Measurements from ENCODE around the gene KIF26A. TPM values are rescaled to one million over a fixed set of nuclear protein-coding genes. Genes with fewer than 3 reads are reported as not detected.

The KIF26A gene
- total and polyA plus RNA-seq, 2 of the 13 experiments (the other 11 are each of a cell fraction or from before 2014, with no cell fraction given), result not detected

GRCh38 chr14:104147346-104148125 is 9.1 kb downstream of the KIF26A start:
- ChIA-PET POLR2A (no interaction called here), CTCF (ENCODE audit: low intra/inter-chr PET ratio, low total read pairs) (no interaction called here)
- H3K27ac ChIP-seq (ENCODE audit: extremely low read length, insufficient read depth, low read length), result no peak overlapping the region
- WGBS (ENCODE audit: low lambda C conversion rate), result 43% methylated on average over 4 of the region's 28 CpGs
- DNase-seq (ENCODE audit: low spot score), result no peak
- H2AFZ ChIP-seq (ENCODE audit: low read length), result no peak overlapping the region
- in situ Hi-C loops (cut with HindIII; ENCODE audit: extremely low pct_ligation_motif_present, low pct_unique_long_range_greater_than_20kb), result no loop called here
- FAIRE-seq, result no peak
- H3K4me3 ChIP-seq (replicated peaks in 1 of 3; ENCODE audit: insufficient read depth in 1 of 3, low read depth in 2 of 3, low read length in 3 of 3), result no peak overlapping the region
- TF ChIP-seq TFE3 (CRISPR knock-in tag; IDR thresholded peaks at IDR 0.05) (no peak), ZNF713 (CRISPR knock-in tag; IDR thresholded peaks at IDR 0.05) (no peak), THAP7 (CRISPR knock-in tag; IDR thresholded peaks at IDR 0.05) (no peak), ZNF543 (CRISPR knock-in tag; IDR thresholded peaks at IDR 0.05) (no peak), ZNF772 (CRISPR knock-in tag; IDR thresholded peaks at IDR 0.05) (no peak), ZFYVE20 (CRISPR knock-in tag; IDR thresholded peaks at IDR 0.05; ENCODE audit: borderline replicate concordance, low read depth) (no peak), KLF13 (CRISPR knock-in tag; IDR thresholded peaks at IDR 0.05) (no peak), SNAPC5 (CRISPR knock-in tag; IDR thresholded peaks at IDR 0.05; ENCODE audit: borderline replicate concordance) (no peak), ZNF367 (CRISPR knock-in tag; IDR thresholded peaks at IDR 0.05; ENCODE audit: borderline replicate concordance) (no peak), ZFP62 (CRISPR knock-in tag; IDR thresholded peaks at IDR 0.05) (no peak), ZNF546 (CRISPR knock-in tag; conservative IDR thresholded peaks at IDR 0.05) (no peak), IKZF4 (CRISPR knock-in tag; IDR thresholded peaks at IDR 0.05; ENCODE audit: borderline replicate concordance, low read depth, not compliant biosample characterization) (no peak), MZF1 (CRISPR knock-in tag; IDR thresholded peaks at IDR 0.05; ENCODE audit: borderline replicate concordance) (no peak), ZNF776 (CRISPR knock-in tag; IDR thresholded peaks at IDR 0.05) (no peak), HMG20B (CRISPR knock-in tag; conservative IDR thresholded peaks at IDR 0.05) (no peak), PRMT3 (CRISPR knock-in tag; IDR thresholded peaks at IDR 0.05; ENCODE audit: borderline replicate concordance, low read depth) (no peak)
- no peak for ATAC-seq
- no peaks in the 10 kb centered on the region for H3K79me2 ChIP-seq (ENCODE audit: insufficient read depth, low read length)
- no peaks in the 10 kb centered on the region for H3K4me1 ChIP-seq (ENCODE audit: insufficient read depth, low read length)
- no peak overlapping the region for H3K4me2 ChIP-seq (ENCODE audit: low read depth, low read length)
- H4K20me1 ChIP-seq (ENCODE audit: insufficient read depth, low read length), result 0 out of 2 replicates have a peak, but pooled peaks cover 2% of the 10 kb centered on the region
- H3K9me3 ChIP-seq (ENCODE audit: low read length), result no peaks in the 10 kb centered on the region
- H3K27me3 ChIP-seq (ENCODE audit: control insufficient read depth in 1 of 2, insufficient read depth in 2 of 2, low read length in 2 of 2), result peaks cover 13 to 74% of the 10 kb centered on the region in 2 experiments; a peak in 4 of 5 replicates
- no peak overlapping the region for H3K9ac ChIP-seq (ENCODE audit: insufficient read depth, low read depth, low read length)
- BruUV-seq (replicated peaks), result no TSS peak
- intact Hi-C loops (cut with micrococcal nuclease; ENCODE audit: unreplicated experiment), result no loop called here
- no peaks in the 10 kb centered on the region for H3K36me3 ChIP-seq (replicated peaks in 1 of 2; ENCODE audit: control insufficient read depth in 1 of 2, insufficient read depth in 2 of 2, low read length in 2 of 2)

Measured in HepG2 (cell line).